T-helper 22 cell (primary cell): ENCODE measurements around the gene AKIRIN1.
"Not testable (repeated sequence)": the region's sequence is repeated elsewhere in the genome, so short reads cannot be mapped to it uniquely, and the experiment has no call there.

Experiments used
- DNase-seq: peaks from one replicate; pipeline ENCODE4 v3.0.0-alpha.2; 2020; ENCODE audit warnings: low read depth

The AKIRIN1 gene

DNA sequence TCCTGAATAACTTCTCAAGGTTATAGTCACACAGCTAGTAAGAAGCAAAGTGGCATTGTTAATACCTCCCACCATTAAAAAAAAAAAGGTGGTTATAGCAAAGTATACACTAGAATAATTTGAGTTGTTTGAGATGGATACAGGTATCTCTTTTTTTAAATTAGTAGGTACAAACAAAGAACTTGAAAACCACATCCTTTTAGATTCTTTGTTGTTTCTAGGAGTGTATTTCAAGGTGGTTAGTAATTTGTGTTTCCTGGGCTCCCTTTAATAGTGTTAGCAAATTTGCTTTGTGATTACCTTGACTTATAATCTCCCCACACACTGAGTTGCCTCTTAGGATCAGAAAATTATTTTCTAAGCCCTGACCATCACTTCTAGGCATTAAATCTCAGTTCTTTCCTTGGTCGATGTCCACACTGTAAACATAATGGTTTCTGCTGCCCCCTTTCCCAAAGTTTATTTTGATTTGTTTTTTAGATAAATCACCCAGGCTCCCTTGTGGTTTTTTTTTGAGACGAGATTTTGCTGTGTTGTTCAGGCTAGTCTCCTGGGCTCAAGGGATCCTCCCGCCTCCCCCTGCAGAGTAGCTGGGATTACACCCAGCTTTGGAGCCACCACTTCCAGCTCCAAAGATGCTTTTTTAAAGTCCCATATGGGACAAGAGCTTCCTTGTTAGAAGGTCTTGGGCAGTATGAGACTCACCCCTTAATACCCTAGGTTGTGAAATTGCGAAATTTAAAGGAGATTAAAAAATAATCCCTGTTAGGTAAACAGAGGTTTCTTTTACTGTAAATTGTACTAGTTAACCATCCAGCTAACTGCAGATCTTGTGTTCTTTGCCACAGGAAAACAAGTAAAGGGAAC lies 6.2 kb downstream of the AKIRIN1 start:
- no peak for DNase-seq

- DNase-seq: no peak
Observed at GRCh38 chr1:38997901-38998190, 6.8 kb downstream of the AKIRIN1 start.

GRCh38 chr1:39001516-39002421 lies 10.7 kb downstream of the AKIRIN1 start:
- DNase-seq: no peak

DNA sequence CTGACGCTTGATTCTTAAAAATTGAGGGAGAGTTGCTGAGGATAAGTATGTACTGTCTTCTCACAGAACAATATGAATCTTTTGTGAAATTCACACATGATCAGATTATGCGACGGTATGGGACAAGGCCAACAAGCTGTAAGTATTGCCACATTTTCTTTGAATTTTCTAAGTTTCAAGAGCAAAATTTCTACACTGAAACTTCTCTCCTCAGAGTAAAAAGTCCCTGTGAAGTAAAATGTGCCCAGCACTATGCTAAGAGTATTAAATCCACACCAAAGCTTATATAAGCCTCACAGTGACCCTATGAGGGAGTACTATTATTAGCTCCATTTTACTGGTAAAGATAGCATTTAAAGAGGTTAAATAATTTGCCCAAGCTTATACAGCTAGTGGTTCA lies 12.2 kb downstream of the AKIRIN1 start:
- no peak for DNase-seq

DNA sequence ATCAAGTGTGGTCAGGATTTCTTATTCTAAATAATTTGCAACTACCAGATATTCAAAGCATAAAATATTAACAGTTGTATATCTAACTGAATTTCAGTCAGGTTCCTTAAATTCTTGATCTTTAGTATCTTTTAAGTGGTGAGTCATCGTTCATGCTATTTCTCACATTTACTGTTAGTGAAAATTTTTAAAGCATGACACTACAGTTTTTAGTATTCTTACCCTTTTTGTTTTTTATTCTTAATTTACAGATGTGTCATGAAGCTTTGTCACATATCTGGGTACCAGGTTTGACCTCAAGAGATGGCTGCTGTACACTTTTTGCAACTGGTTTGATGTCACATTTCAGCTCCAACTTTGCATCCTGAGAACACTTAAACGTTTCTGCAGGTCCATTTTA lies 12.7 kb downstream of the AKIRIN1 start:
- DNase-seq: no peak

DNA sequence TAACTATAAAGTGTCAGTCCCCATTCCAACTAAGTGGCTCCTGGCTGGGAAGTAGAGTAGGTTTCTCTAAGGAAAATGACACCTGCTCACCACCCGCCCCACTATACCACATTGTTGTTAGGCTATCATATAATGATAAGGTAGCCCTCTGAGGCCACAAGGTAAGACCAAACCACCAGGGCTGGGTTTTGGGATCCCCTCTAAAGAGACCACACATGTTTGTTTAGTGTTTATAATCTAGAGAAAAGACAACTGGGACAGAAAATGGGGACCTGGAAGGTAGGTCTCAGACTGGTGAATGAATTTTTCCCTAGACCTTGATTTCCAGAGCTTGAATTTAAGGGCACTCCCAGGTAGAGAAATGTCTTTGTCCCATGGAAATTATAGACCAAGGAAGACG lies 15.2 kb downstream of the AKIRIN1 start:
- no peak for DNase-seq

DNA sequence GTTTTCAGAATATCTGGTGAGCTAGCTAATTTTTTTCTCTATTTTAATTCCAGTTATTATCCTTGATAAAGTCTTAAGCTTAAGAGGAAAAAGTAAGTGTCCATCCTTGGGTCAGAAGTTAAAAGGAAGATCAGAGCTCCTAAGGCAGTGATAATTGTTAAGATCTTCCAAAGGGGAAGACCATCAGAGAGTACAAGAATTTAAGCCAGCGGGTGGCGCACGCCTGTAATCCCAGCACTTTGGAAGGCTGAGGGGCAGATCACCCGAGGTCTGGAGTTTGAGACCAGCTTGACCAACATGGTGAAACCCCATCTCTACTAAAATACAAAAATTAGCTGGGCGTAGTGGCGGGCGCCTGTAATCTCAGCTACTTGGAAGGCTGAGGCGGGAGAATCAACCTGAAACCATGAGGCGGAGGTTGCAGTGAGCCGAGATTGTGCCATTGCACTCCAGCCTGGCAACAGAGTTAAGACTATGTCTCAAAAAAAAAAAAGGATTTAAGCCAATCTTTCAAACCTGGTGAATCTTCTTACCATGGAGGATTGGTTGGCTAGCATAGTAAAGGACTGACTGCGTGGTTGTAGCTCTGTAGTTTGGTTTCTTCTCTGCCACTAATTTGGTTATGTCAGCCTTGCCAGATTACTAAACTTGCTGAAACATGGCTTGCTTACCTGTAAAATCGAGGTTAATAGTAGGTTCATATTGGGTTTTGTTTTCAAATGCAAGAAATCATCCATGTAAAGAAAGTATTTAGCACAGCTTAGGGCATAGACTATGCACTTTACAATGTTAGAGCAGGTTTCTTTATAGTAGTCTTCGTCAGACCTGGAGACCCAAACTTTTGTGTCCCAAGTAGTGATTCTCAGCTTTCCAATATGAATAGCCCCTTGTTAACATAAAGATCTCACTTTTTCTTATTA lies 15.9 kb downstream of the AKIRIN1 start:
- DNase-seq: no peak

- DNase-seq: not testable (repeated sequence)
Observed at GRCh38 chr1:39014956-39015355, 23.9 kb downstream of the AKIRIN1 start.

GRCh38 chr1:39016604-39017171 lies 25.6 kb downstream of the AKIRIN1 start:
- DNase-seq: no peak

DNA sequence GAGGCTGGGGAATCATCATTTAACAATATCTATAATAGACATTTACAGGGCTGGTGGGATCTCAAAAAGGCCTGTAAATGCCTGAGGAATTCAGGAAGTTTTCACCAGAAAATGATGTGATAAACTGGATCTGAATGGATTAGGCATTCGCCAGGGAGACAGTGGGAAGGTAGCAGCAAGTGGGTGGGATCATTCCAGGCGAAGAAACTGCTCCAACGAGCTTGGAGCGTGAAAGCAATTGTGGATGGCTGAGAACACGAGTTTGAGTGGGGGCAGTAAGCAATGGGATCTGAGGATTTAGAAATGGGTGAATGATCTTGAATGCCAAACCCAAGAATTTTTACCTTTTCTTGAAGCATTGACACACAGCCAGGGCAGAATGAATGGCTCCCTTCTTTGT lies 26.2 kb downstream of the AKIRIN1 start:
- DNase-seq: no peak

- not testable (repeated sequence) for DNase-seq
Observed at GRCh38 chr1:39020494-39020893, 29.4 kb downstream of the AKIRIN1 start.

DNA sequence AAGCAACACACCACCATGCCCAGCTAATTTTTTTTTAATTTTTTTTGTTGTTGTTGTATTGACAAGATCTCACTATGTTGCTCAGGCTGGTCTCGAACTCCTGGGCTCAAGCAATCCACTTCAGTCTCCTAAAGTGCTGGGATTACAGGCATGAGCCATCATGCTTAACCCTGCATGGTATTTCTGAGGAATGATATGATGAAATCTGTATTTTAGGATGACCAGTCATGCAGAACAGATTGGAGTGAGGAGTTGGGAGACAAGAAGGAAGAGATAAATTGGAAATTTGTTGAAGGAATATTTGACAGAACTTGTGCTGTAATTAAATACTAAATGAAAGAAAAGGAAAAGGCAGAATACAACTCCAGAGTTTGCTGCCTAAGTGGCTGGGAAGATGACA lies 30.4 kb downstream of the AKIRIN1 start:
- no peak for DNase-seq

GRCh38 chr1:39023140-39023539 lies 32.1 kb downstream of the AKIRIN1 start:
- no peak for DNase-seq

- peak; percentile 68 for DNase-seq
Observed at GRCh38 chr1:39026051-39026865, 35.2 kb downstream of the AKIRIN1 start, which contains the start of gene NDUFS5. NDUFS5 (plus strand) TSS chr1:39026350; CDS start chr1:39028725, 2,375 bp downstream.

DNA sequence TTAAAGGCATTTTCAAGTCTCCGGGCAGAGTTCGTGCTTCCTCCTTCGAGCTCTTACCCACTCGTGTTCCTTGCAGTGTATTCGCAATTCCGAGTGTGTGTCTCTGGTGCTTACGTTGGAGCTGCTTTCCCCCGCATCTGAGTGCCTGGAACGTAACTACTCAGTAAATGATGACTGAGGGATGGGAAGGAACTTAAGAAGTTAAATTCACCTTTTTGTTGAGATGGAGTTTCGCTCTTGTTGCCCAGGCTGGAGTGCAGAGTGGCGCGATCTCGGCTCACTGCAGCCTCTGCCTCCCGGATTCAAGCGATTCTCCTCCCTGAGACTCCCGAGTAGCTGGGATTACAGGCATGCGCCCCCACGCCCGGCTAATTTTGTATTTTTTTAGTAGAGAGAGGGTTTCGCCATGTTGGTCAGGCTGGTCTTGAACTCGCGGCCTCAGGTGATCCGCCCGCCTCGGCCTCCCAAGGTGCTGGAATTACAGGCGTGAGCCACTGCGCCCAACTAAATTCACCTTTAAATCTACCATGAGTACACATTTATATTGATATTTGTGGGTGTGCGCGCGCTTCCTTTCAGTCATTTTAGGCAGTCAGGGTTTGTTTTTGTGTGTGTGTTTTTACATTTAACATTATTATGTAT lies 35.9 kb downstream of the AKIRIN1 start:
- no peak for DNase-seq

DNA sequence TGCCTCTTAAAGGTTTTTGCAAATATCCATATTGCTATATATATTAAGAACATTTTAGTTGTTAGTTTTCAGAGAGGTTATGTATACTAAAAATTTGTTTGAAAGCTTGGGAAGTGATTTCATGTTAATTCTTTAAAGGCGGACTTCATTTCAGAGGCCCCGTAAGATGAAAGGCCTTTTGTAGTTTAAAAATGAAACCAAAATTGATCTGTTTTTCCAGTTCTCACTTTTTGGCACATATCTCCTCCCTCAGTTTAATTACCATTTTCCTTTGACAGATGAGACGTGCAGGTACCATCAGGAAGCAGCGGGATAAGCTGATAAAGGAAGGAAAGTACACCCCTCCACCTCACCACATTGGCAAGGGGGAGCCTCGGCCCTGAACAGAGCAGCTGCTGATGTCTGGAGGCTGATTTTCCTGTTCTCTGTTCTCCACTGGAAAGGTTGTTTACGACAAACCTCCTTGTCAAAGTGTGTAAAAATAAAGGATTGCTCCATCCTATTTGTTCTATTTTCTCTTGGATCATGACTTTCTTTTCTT lies 43.1 kb downstream of the AKIRIN1 start:
- no peak for DNase-seq

DNA sequence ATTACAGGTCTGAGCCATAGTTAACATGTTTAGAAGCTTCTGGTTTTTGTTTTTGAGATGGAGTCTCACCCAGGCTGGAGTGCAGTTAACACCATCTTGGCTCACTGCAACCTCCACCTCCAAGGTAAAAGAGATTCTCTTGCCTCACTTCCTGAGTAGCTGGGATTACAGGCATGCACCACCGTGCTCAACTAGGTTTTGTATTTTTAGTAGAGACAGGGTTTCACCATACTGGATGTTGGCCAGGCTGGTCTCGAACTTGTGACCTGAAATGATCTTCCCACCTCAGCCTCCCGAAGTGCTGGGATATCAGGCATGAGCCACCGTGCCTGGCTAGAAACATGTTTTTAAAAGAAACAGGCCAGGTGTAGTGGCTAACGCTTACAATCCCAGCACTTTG lies 45.6 kb downstream of the AKIRIN1 start:
- no peak for DNase-seq

- DNase-seq: no peak
Observed at GRCh38 chr1:39043513-39043912, 52.4 kb downstream of the AKIRIN1 start.

DNA sequence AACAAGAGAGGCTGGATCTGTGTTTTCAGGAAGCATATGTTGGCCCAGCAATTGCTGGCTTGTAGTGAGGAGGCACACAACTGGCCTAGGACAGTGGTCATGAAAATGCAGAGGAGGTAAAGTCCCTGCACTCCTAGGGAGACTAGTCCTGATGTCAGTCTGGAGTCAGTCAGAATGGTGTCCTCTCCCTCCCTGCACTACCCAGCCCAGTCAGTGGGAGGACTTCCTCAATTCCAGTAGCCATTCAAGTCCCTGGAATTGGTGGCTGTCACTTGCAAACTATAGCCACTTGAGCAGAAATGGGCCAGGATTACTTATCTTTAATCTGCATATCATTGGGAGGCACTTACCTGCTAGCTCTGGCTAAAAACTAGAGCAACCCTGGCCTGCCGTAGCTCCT lies 53.7 kb downstream of the AKIRIN1 start:
- no peak for DNase-seq

DNA sequence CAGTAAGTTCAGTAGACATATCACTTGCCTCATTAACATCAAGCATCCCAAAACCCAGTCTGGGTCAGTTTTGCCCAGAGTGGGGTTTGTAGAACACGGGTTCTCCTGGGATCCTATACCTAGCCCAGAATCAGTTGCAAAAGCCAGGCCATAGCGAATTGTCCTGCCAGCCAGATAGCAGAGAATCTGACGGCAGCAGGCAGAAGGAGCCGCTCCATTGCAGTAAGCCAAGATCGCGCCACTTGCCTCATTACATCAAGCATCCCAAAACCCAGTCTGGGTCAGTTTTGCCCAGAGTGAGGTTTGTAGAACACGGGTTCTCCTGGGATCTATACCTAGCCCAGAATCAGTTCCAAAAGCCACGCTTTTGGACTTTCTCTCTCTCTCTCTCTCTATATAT lies 54.2 kb downstream of the AKIRIN1 start:
- no peak for DNase-seq
